Sigmoid colon (tissue), 3 donors: ENCODE measurements around the gene CDNF.

Experiments used
- POLR2A ChIP-seq, 2 donors: fragments of 450-650 bp; IDR thresholded peaks; one replicate each; pipeline ENCODE4 v1.6.1; 2016; ENCODE audit warnings: antibody characterized with exemption in 2 of 2, mild to moderate bottlenecking in 2 of 2, moderate library complexity in 2 of 2
- TF ChIP-seq, protein P1 (sequence below), 4 experiments: fragments of 450-650 bp in 3 of 4; fragments of 200-600 bp in 1 of 4; IDR thresholded peaks; one replicate each; pipeline ENCODE4 v1.5.1; 2016 to 2019; ENCODE audit warnings: antibody characterized with exemption in 4 of 4, mild to moderate bottlenecking in 3 of 4, moderate library complexity in 2 of 4

DNA sequence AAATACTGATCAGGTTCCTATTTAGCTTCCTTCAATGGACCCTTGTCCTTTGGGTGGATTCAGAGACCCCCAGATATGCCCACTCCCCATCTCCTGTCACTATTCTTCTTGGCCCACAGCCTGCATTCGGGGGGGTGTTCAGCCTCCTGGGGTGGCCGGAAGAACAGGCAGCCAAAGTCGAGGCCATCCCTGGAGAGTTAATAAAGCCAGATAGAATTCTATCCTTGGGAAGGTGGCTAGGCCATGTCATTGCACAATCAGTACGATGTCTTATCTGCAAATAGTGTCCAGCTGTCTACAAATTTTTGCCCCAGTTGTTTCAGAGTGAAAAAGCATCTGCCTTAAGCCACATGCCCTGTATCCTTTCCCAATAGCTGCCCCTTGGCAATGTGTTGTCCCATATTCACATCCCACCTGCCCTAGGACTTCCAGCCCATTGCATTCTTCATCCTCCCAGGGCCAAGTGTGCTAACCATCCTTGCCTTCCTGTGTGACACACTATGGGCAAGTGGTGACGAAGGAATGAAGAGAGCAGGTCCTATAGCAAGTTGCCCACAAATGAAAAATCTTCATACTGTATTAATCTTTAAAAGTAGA lies 53.3 kb downstream of the CDNF start:
- TF ChIP-seq, protein P1, sequence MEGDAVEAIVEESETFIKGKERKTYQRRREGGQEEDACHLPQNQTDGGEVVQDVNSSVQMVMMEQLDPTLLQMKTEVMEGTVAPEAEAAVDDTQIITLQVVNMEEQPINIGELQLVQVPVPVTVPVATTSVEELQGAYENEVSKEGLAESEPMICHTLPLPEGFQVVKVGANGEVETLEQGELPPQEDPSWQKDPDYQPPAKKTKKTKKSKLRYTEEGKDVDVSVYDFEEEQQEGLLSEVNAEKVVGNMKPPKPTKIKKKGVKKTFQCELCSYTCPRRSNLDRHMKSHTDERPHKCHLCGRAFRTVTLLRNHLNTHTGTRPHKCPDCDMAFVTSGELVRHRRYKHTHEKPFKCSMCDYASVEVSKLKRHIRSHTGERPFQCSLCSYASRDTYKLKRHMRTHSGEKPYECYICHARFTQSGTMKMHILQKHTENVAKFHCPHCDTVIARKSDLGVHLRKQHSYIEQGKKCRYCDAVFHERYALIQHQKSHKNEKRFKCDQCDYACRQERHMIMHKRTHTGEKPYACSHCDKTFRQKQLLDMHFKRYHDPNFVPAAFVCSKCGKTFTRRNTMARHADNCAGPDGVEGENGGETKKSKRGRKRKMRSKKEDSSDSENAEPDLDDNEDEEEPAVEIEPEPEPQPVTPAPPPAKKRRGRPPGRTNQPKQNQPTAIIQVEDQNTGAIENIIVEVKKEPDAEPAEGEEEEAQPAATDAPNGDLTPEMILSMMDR (IDR thresholded peaks at IDR 0.05), result no peak
- TF ChIP-seq POLR2A (IDR thresholded peaks at IDR 0.05), result no peak
